CD4-positive, alpha-beta T cell treated with Interleukin-17A for 1 hour (primary cell): ENCODE data around the gene UBL7.

ENCODE experiments used
- DNase-seq: peaks from one replicate; pipeline ENCODE4 v3.0.0-alpha.2; 2020

The UBL7 gene

GRCh38 chr15:74438721-74439316 is 22.1 kb downstream of the UBL7 start:
- DNase-seq: peak; percentile 80

GRCh38 chr15:74438206-74438605 is 22.8 kb downstream of the UBL7 start:
- DNase-seq: no peak

- no peak for DNase-seq
Measured at GRCh38 chr15:74434263-74435136, 26.5 kb downstream of the UBL7 start.

- peak; percentile 84 for DNase-seq
Measured at GRCh38 chr15:74433592-74434262, 27.2 kb downstream of the UBL7 start, which contains the start of gene SEMA7A. Gene SEMA7A, minus strand, starts transcription at chr15:74433958. Its CDS starts 40 bp downstream, at chr15:74433918.

GRCh38 chr15:74432968-74433591 is 27.9 kb downstream of the UBL7 start:
- DNase-seq: no peak

GRCh38 chr15:74432271-74432967 is 28.5 kb downstream of the UBL7 start:
- DNase-seq: no peak

- no peak for DNase-seq
Measured at GRCh38 chr15:74431645-74432044, 29.3 kb downstream of the UBL7 start.

GRCh38 chr15:74431116-74431515 is 29.8 kb downstream of the UBL7 start:
- DNase-seq: no peak

- no peak for DNase-seq
Measured at GRCh38 chr15:74430510-74430951, 30.4 kb downstream of the UBL7 start.

GRCh38 chr15:74429781-74430400 is 31.1 kb downstream of the UBL7 start:
- DNase-seq: no peak

- DNase-seq: no peak
Measured at GRCh38 chr15:74428970-74429780, 31.8 kb downstream of the UBL7 start.

- DNase-seq: no peak
Measured at GRCh38 chr15:74428442-74428787, 32.5 kb downstream of the UBL7 start.

- no peak for DNase-seq
Measured at GRCh38 chr15:74427607-74428441, 33.1 kb downstream of the UBL7 start.

- no peak for DNase-seq
Measured at GRCh38 chr15:74426404-74427281, 34.3 kb downstream of the UBL7 start.

- DNase-seq: no peak
Measured at GRCh38 chr15:74425630-74426029, 35.3 kb downstream of the UBL7 start.

- no peak for DNase-seq
Measured at GRCh38 chr15:74424901-74425528, 35.9 kb downstream of the UBL7 start.

GRCh38 chr15:74423431-74424257 is 37.3 kb downstream of the UBL7 start:
- no peak for DNase-seq
